NT2/D1 (cell line): ENCODE measurements around the gene DSTN.

Source experiments
- DNase-seq: peaks from one replicate; pipeline ENCODE4 v3.0.0-alpha.2; 2011; ENCODE audit warnings: low read depth, low spot score
- H3K27me3 ChIP-seq: 2 replicates; pipeline ENCODE4 v1.6.0; 2011; ENCODE audit warnings: mild to moderate bottlenecking; ENCODE audit not compliant: insufficient read length, insufficient read depth
- H3K36me3 ChIP-seq: 2 replicates; pipeline ENCODE4 v1.6.1; 2011; ENCODE audit warnings: mild to moderate bottlenecking, low read length, mixed read lengths; ENCODE audit not compliant: insufficient read depth, insufficient read length
- H3K4me1 ChIP-seq: 2 replicates; pipeline ENCODE4 v1.5.1; 2011; ENCODE audit not compliant: insufficient read depth, insufficient read length
- H3K4me3 ChIP-seq: 2 replicates; pipeline ENCODE4 v1.5.1; 2011; ENCODE audit warnings: low read depth; ENCODE audit not compliant: insufficient read length
- H3K9ac ChIP-seq: 2 replicates; pipeline ENCODE4 v1.6.0; 2011; ENCODE audit warnings: low read depth; ENCODE audit not compliant: insufficient read length
- H3K9me3 ChIP-seq: 2 replicates; pipeline ENCODE4 v1.5.1; 2011; ENCODE audit warnings: mild to moderate bottlenecking, low read length; ENCODE audit not compliant: insufficient read depth
- SUZ12 ChIP-seq: IDR thresholded peaks from 2 replicates; pipeline ENCODE4 v1.6.1; 2011; ENCODE audit not compliant: insufficient read length, insufficient read depth; ENCODE audit errors: extremely low read depth
- YY1 ChIP-seq: IDR thresholded peaks from 2 replicates; pipeline ENCODE4 v1.6.1; 2011; ENCODE audit not compliant: insufficient read length, insufficient read depth
- ZNF274 ChIP-seq: IDR thresholded peaks from 2 replicates; pipeline ENCODE4 v1.6.1; 2011; ENCODE audit warnings: mild to moderate bottlenecking, low read depth, low read length

The DSTN gene

GRCh38 chr20:17647391-17648314 is 77.8 kb downstream of the DSTN start:
- no peak for DNase-seq
- no peak overlapping the region for H3K4me3 ChIP-seq
- H3K4me1 ChIP-seq, result peaks cover 11% of the 10 kb centered on the region
- no peaks in the 10 kb centered on the region for H3K9me3 ChIP-seq
- peaks cover 68% of the 10 kb centered on the region for H3K36me3 ChIP-seq
- no peaks in the 10 kb centered on the region for H3K27me3 ChIP-seq
- no peak overlapping the region for H3K9ac ChIP-seq
- no peak for TF ChIP-seq YY1
- no peak for TF ChIP-seq ZNF274
- no peak for TF ChIP-seq SUZ12

- Histone ChIP-seq H3K4me3 (no peak overlapping the region), H3K4me1 (peaks cover 11% of the 10 kb centered on the region), H3K36me3 (peaks cover 68% of the 10 kb centered on the region), H3K27me3 (no peaks in the 10 kb centered on the region), H3K9me3 (no peaks in the 10 kb centered on the region), H3K9ac (no peak overlapping the region)
- TF ChIP-seq YY1, result no peak
- TF ChIP-seq ZNF274, result no peak
- TF ChIP-seq SUZ12, result no peak
- DNase-seq, result no peak
Observed at GRCh38 chr20:17648315-17648646, 78.4 kb downstream of the DSTN start.

GRCh38 chr20:17648791-17649730 is 79.2 kb downstream of the DSTN start:
- no peak for DNase-seq
- TF ChIP-seq SUZ12 (no peak), ZNF274 (no peak), YY1 (no peak)
- Histone ChIP-seq H3K4me3 (no peak overlapping the region), H3K9me3 (no peaks in the 10 kb centered on the region), H3K27me3 (no peaks in the 10 kb centered on the region), H3K36me3 (peaks cover 67% of the 10 kb centered on the region), H3K9ac (no peak overlapping the region), H3K4me1 (peaks cover 11% of the 10 kb centered on the region)

- Histone ChIP-seq H3K36me3 (peaks cover 69% of the 10 kb centered on the region), H3K27me3 (no peaks in the 10 kb centered on the region), H3K4me1 (peaks cover 11% of the 10 kb centered on the region), H3K9ac (no peak overlapping the region), H3K9me3 (no peaks in the 10 kb centered on the region), H3K4me3 (no peak overlapping the region)
- no peak for TF ChIP-seq YY1
- no peak for TF ChIP-seq ZNF274
- no peak for TF ChIP-seq SUZ12
- DNase-seq, result no peak
Observed at GRCh38 chr20:17650301-17651128, 80.6 kb downstream of the DSTN start.

- Histone ChIP-seq H3K4me1 (peaks cover 8% of the 10 kb centered on the region), H3K9me3 (no peaks in the 10 kb centered on the region), H3K27me3 (no peaks in the 10 kb centered on the region), H3K9ac (no peak overlapping the region), H3K36me3 (peaks cover 69% of the 10 kb centered on the region), H3K4me3 (no peak overlapping the region)
- DNase-seq, result no peak
- TF ChIP-seq YY1, result no peak
- TF ChIP-seq ZNF274, result no peak
- no peak for TF ChIP-seq SUZ12
Observed at GRCh38 chr20:17651129-17651759, 81.4 kb downstream of the DSTN start.

GRCh38 chr20:17651760-17652388 is 82.0 kb downstream of the DSTN start:
- Histone ChIP-seq H3K27me3 (no peaks in the 10 kb centered on the region), H3K4me3 (no peak overlapping the region), H3K9me3 (no peaks in the 10 kb centered on the region), H3K9ac (no peak overlapping the region), H3K4me1 (peaks cover 6% of the 10 kb centered on the region), H3K36me3 (peaks cover 74% of the 10 kb centered on the region)
- DNase-seq, result no peak
- TF ChIP-seq YY1, result no peak
- TF ChIP-seq ZNF274, result no peak
